IPS-15b (cell line): ENCODE data around the gene CDYL2.
"Not testable (repeated sequence)": the region's sequence is repeated elsewhere in the genome, so short reads cannot be mapped to it uniquely, and the experiment has no call there.

Experiments used
- H3K27me3 ChIP-seq: one replicate; pipeline ENCODE4 v1.6.1; 2013; ENCODE audit warnings: low read length; ENCODE audit not compliant: control insufficient read depth, insufficient read depth
- H3K36me3 ChIP-seq: one replicate; pipeline ENCODE4 v1.6.1; 2013; ENCODE audit warnings: low read length; ENCODE audit not compliant: control insufficient read depth, insufficient read depth
- H3K4me1 ChIP-seq: one replicate; pipeline ENCODE4 v1.6.1; 2013; ENCODE audit warnings: mild to moderate bottlenecking, low read length; ENCODE audit not compliant: control insufficient read depth, insufficient read depth
- H3K4me3 ChIP-seq: one replicate; pipeline ENCODE4 v1.5.1; 2013; ENCODE audit warnings: low read depth, low read length
- H3K9ac ChIP-seq: one replicate; pipeline ENCODE4 v1.6.1; 2013; ENCODE audit warnings: low read depth, mild to moderate bottlenecking, low read length
- H3K9me3 ChIP-seq: one replicate; pipeline ENCODE4 v1.6.1; 2013; ENCODE audit warnings: mild to moderate bottlenecking, low read length; ENCODE audit not compliant: control insufficient read depth, insufficient read depth

The CDYL2 gene

DNA sequence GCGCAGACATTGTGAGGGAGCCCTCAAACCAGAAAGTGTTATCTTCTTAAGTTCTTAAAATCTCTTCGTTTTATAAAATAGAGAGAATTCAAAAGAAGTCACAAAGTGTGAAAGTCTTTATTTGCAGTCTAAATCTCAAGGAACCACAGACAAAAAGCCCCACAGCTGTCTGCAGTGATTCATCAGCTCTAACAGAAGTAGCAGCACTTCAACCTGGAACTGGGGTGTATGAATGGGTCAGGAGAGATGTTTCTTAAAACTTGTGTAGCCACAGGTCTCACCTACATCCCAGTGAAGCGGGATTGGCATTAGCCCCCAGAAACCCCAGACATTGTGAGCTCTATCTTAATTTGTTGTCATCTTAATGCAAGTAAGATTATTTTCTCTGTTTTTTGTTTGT is 61.1 kb downstream of the CDYL2 start:
- H3K27me3 ChIP-seq = no peaks in the 10 kb centered on the region
- H3K36me3 ChIP-seq = no peaks in the 10 kb centered on the region
- H3K4me3 ChIP-seq = no peak overlapping the region
- no peak overlapping the region for H3K9ac ChIP-seq
- H3K4me1 ChIP-seq = no peaks in the 10 kb centered on the region
- H3K9me3 ChIP-seq = no peaks in the 10 kb centered on the region

DNA sequence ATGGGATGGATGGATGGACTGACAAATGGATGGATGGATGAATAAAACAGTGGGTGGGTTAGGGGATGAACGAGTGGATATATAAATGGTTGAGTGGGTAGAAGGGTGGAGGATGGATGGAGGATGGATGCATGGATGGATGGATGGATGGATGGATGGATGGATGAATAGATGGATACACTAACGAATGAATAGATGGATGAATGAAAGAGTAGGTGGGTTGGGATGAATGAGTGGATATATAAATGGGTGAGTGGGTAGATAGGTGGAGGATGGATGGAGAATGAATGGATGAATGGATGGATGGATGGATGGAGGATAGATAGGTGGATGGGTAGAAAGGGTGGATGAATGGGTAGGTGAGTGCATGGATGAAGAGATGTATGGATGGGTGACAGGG is 62.1 kb downstream of the CDYL2 start:
- H3K4me3 ChIP-seq = no peak overlapping the region
- no peak overlapping the region for H3K9ac ChIP-seq
- no peaks in the 10 kb centered on the region for H3K36me3 ChIP-seq
- H3K27me3 ChIP-seq = no peaks in the 10 kb centered on the region
- no peaks in the 10 kb centered on the region for H3K4me1 ChIP-seq
- H3K9me3 ChIP-seq = no peaks in the 10 kb centered on the region

DNA sequence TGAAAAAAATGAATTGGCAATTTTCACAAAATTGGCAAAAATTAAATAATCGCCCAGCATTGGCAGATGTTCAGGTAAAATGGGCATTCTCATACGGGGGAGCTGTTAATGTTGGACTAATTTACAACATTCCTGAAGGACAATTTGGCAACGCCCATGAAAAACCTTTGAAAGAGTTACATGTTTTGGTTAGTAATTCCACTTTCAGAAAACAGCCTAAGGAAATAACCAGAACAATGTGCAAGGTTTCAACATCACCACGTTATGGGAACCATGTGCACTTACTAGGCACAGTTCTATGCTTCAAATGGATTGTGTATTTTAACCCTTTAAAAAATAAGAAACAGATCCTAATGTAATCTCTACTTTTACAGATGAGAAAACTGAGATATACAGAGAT is 62.7 kb downstream of the CDYL2 start:
- Histone ChIP-seq H3K9ac (no peak overlapping the region), H3K4me1 (no peaks in the 10 kb centered on the region), H3K27me3 (no peaks in the 10 kb centered on the region), H3K36me3 (no peaks in the 10 kb centered on the region), H3K4me3 (no peak overlapping the region), H3K9me3 (no peaks in the 10 kb centered on the region)

DNA sequence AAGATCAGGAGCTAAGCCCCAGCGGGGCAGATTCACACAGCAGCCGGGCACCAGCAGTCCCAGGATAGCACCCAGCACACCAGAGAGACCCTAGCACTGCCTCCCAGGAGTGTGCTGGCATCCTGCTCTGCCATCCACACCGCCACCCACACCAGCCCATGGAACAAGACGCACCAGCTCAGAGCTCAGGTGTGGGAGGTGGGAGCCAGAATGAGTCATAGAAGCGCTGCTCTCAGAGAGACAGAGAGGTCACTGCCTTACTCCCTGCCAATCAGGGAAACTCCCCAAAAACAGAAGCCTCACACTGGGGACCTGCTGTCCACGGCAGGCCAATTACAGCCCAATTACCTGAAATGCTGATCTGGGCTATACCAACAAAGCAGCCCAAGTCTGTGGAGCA is 64.9 kb downstream of the CDYL2 start:
- no peak overlapping the region for H3K9ac ChIP-seq
- no peaks in the 10 kb centered on the region for H3K36me3 ChIP-seq
- H3K4me3 ChIP-seq = no peak overlapping the region
- H3K4me1 ChIP-seq = no peaks in the 10 kb centered on the region
- H3K9me3 ChIP-seq = no peaks in the 10 kb centered on the region
- H3K27me3 ChIP-seq = no peaks in the 10 kb centered on the region

DNA sequence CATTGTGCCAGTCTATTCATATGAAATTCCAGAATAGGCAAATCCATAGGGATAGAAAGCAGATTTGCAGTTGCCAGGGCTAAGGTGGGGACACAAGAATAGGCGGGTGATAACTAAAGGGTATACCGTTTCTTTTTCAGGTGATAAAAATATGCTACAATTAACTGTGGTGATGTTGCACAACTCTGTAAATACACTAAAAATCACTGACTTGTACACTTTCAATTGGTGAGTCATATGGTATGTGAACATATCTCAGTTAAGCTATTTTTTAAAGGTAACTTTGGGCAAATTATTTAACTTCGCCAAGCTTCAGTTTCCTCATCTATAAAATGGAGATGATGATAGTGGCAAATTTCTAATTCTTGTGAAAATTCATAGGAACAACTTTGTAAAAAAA is 65.9 kb downstream of the CDYL2 start:
- Histone ChIP-seq H3K4me3 (no peak overlapping the region), H3K4me1 (no peaks in the 10 kb centered on the region)

GRCh38 chr16:80735846-80736245 is 68.6 kb downstream of the CDYL2 start:
- Histone ChIP-seq H3K9me3 (no peaks in the 10 kb centered on the region), H3K9ac (no peak overlapping the region), H3K4me1 (no peaks in the 10 kb centered on the region), H3K4me3 (no peak overlapping the region), H3K27me3 (no peaks in the 10 kb centered on the region), H3K36me3 (no peaks in the 10 kb centered on the region)

More for the DNA sequence above, 65.9 kb downstream of the CDYL2 start:
- Histone ChIP-seq H3K27me3 (no peaks in the 10 kb centered on the region), H3K9me3 (no peaks in the 10 kb centered on the region), H3K9ac (no peak overlapping the region), H3K36me3 (no peaks in the 10 kb centered on the region)

DNA sequence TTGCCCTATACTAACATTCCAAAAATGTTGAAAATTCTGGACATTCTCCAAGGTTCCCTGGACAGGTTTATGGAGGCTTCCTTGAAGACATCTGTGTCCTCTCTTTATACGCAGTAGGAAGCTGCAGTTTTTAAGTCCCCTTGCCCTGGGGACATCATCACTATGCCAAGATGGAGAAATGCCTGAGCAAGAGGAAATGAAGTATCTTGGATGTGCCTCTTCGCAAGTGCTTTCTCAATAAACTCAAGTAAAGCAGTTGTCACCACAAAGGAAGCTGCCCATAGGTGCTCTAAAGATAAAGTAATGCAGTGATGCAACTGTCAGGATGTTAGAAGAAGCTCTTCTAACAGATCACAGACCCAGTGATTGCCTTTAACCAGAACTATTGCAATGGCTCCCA is 71.0 kb downstream of the CDYL2 start:
- Histone ChIP-seq H3K4me3 (no peak overlapping the region), H3K36me3 (no peaks in the 10 kb centered on the region), H3K4me1 (no peaks in the 10 kb centered on the region), H3K27me3 (no peaks in the 10 kb centered on the region), H3K9me3 (no peaks in the 10 kb centered on the region), H3K9ac (no peak overlapping the region)

GRCh38 chr16:80731915-80732314 is 72.5 kb downstream of the CDYL2 start:
- H3K36me3 ChIP-seq = no peaks in the 10 kb centered on the region

GRCh38 chr16:80727066-80727763 is 77.2 kb downstream of the CDYL2 start:
- H3K9ac ChIP-seq, H3K27me3 ChIP-seq, H3K4me1 ChIP-seq, H3K4me3 ChIP-seq, H3K36me3 ChIP-seq, H3K9me3 ChIP-seq: not testable (repeated sequence)

More at GRCh38 chr16:80731915-80732314, 72.5 kb downstream of the CDYL2 start:
- Histone ChIP-seq H3K27me3 (no peaks in the 10 kb centered on the region), H3K4me1 (no peaks in the 10 kb centered on the region), H3K9me3 (no peaks in the 10 kb centered on the region), H3K4me3 (no peak overlapping the region), H3K9ac (no peak overlapping the region)

DNA sequence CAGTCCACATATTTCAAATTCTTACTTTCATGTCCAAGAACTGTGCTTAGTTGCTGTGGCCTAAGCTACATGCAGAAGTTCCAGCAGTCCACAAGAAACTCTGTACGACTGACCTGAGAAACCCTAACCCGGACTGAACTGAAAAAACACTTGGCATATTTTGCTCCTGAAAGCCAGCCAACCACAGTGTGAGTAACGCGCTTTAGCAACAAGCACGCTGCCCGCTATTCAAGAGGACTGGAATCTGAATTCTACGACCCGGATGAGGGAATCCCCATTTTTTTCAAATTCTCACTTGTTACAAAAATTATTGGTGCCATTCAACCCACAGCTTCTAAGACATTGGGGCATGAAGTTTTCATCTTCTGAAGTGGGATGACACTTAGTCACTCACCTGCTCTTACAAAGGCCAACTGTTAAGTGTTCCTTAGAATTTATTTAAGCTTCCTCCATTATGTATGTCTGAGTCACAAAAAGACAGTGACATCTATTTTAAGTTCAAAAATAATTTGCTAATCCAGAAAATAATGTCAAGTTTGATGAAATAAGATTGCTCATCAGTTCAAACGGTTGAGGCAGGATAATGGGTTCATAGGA is 78.7 kb downstream of the CDYL2 start:
- no peaks in the 10 kb centered on the region for H3K27me3 ChIP-seq
- H3K4me3 ChIP-seq = no peak overlapping the region
- no peaks in the 10 kb centered on the region for H3K36me3 ChIP-seq
- H3K9me3 ChIP-seq = no peaks in the 10 kb centered on the region
- no peaks in the 10 kb centered on the region for H3K4me1 ChIP-seq
- H3K9ac ChIP-seq = no peak overlapping the region

DNA sequence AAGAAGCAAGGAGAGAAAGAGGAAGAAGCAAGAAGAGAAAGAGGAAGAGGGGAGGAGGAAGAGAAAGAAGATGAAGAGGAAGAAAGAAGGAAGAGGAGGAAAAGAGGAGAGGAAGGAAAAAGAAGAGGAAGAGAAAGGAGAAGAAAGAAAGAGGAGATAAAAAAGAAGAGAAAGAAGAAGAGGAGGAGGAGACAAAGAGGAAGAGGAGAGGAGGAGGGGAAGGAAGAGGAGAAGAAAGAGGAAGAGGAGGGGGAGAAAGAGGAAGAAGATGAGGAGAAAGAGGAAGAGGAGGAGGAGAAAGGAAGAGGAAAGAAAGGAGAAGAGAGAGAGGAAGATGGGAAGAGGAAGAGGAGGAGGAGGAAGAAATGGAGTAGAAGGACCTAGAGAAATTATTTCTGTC is 80.4 kb downstream of the CDYL2 start:
- Histone ChIP-seq H3K9ac (no peak overlapping the region), H3K9me3 (no peaks in the 10 kb centered on the region), H3K4me1 (no peaks in the 10 kb centered on the region), H3K4me3 (no peak overlapping the region), H3K36me3 (no peaks in the 10 kb centered on the region), H3K27me3 (no peaks in the 10 kb centered on the region)

- Histone ChIP-seq H3K9me3 (no peaks in the 10 kb centered on the region), H3K4me1 (no peaks in the 10 kb centered on the region), H3K27me3 (no peaks in the 10 kb centered on the region)
Measured at GRCh38 chr16:80723091-80723490, 81.3 kb downstream of the CDYL2 start.

More at GRCh38 chr16:80723091-80723490, 81.3 kb downstream of the CDYL2 start:
- H3K36me3 ChIP-seq = no peaks in the 10 kb centered on the region
- H3K9ac ChIP-seq = no peak overlapping the region
- H3K4me3 ChIP-seq = no peak overlapping the region
